Measurements from ENCODE around the gene FANCC. TPM values are rescaled to one million over a fixed set of nuclear protein-coding genes. Genes with fewer than 3 reads are reported as not detected.

The FANCC gene
- total and polyA plus RNA-seq, 2 experiments from 2014 or later: 13.1 to 15.6 TPM

GRCh38 chr9:95283673-95284072 lies 33.8 kb downstream of the FANCC start:
- Histone ChIP-seq H3K4me1 (ENCODE audit: insufficient read depth) (peaks cover 5% of the 10 kb centered on the region), H2AFZ (no peak overlapping the region), H4K20me1 (ENCODE audit: insufficient read depth, poor library complexity, severe bottlenecking) (no peaks in the 10 kb centered on the region), H3K4me2 (peak overlapping the region; percentile 39), H3K9me3 (ENCODE audit: low read depth) (no peaks in the 10 kb centered on the region), H3K27me3 (no peaks in the 10 kb centered on the region), H3K79me2 (peaks cover 32% of the 10 kb centered on the region), H3K27ac (peak overlapping the region; percentile 2), H3K36me3 (replicated peaks; ENCODE audit: insufficient read depth, low read depth) (no peaks in the 10 kb centered on the region), H3K9me2 (replicated peaks; ENCODE audit: insufficient read depth) (no peaks in the 10 kb centered on the region), H3K4me3 (no peak overlapping the region)
- TF ChIP-seq EZH2 (IDR thresholded peaks at IDR 0.05; ENCODE audit: borderline replicate concordance): no peak
- TF ChIP-seq, protein P1, sequence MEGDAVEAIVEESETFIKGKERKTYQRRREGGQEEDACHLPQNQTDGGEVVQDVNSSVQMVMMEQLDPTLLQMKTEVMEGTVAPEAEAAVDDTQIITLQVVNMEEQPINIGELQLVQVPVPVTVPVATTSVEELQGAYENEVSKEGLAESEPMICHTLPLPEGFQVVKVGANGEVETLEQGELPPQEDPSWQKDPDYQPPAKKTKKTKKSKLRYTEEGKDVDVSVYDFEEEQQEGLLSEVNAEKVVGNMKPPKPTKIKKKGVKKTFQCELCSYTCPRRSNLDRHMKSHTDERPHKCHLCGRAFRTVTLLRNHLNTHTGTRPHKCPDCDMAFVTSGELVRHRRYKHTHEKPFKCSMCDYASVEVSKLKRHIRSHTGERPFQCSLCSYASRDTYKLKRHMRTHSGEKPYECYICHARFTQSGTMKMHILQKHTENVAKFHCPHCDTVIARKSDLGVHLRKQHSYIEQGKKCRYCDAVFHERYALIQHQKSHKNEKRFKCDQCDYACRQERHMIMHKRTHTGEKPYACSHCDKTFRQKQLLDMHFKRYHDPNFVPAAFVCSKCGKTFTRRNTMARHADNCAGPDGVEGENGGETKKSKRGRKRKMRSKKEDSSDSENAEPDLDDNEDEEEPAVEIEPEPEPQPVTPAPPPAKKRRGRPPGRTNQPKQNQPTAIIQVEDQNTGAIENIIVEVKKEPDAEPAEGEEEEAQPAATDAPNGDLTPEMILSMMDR (IDR thresholded peaks at IDR 0.05; ENCODE audit: poor library complexity): no peak
- TF ChIP-seq EZH2phosphoT487 (IDR thresholded peaks at IDR 0.05; ENCODE audit: low read depth, severe bottlenecking, unreplicated experiment): no peak
- 78% methylated on average over 2 of the region's 2 CpGs for WGBS (ENCODE audit: low lambda C conversion rate, missing lambda C conversion rate)
- DNase-seq (ENCODE audit: low spot score): no peak

- no peaks in the 10 kb centered on the region for H3K9me3 ChIP-seq (ENCODE audit: low read depth)
- no peaks in the 10 kb centered on the region for H3K9me2 ChIP-seq (replicated peaks; ENCODE audit: insufficient read depth)
- no peaks in the 10 kb centered on the region for H3K36me3 ChIP-seq (replicated peaks; ENCODE audit: insufficient read depth, low read depth)
- H3K4me2 ChIP-seq: no peak overlapping the region
- H2AFZ ChIP-seq: no peak overlapping the region
- H3K79me2 ChIP-seq: peaks cover 41% of the 10 kb centered on the region
- no peak overlapping the region for H3K27ac ChIP-seq
- H4K20me1 ChIP-seq (ENCODE audit: insufficient read depth, poor library complexity, severe bottlenecking): no peaks in the 10 kb centered on the region
- peaks cover 5% of the 10 kb centered on the region for H3K4me1 ChIP-seq (ENCODE audit: insufficient read depth)
- no peak for TF ChIP-seq EZH2 (IDR thresholded peaks at IDR 0.05; ENCODE audit: borderline replicate concordance)
- TF ChIP-seq, protein P1 (IDR thresholded peaks at IDR 0.05; ENCODE audit: poor library complexity): no peak
- no peak for TF ChIP-seq EZH2phosphoT487 (IDR thresholded peaks at IDR 0.05; ENCODE audit: low read depth, severe bottlenecking, unreplicated experiment)
- no peak for DNase-seq (ENCODE audit: low spot score)
- no peaks in the 10 kb centered on the region for H3K27me3 ChIP-seq
- no peak overlapping the region for H3K4me3 ChIP-seq
These were observed 35.2 kb downstream of the FANCC start for GRCh38 chr9:95282332-95282731.

DNA sequence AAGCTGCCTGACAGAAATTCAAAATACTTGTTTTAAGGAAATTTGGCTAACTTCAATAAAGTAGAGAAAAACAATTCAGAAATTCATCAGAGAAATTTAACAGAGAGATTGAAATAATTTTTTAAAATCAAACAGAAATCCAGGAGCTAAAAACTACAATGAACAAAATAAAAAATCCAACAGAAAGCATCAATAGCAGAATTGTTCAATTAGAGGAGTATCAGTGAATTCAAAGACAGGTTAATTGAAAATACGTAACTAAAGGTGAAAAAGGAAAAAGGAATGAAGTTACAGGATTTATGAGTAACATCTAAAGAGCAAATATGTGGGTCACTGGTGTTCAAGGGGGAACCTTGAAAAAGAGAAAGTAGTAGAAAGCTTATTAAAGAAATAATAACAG lies 36.8 kb downstream of the FANCC start:
- H3K4me3 ChIP-seq: no peak overlapping the region
- no peaks in the 10 kb centered on the region for H3K27me3 ChIP-seq
- no peak overlapping the region for H3K4me2 ChIP-seq
- H4K20me1 ChIP-seq (ENCODE audit: insufficient read depth, poor library complexity, severe bottlenecking): no peaks in the 10 kb centered on the region
- H3K79me2 ChIP-seq: peaks cover 39% of the 10 kb centered on the region
- no peaks in the 10 kb centered on the region for H3K36me3 ChIP-seq (replicated peaks; ENCODE audit: insufficient read depth, low read depth)
- TF ChIP-seq EZH2phosphoT487 (IDR thresholded peaks at IDR 0.05; ENCODE audit: low read depth, severe bottlenecking, unreplicated experiment) (no peak), EZH2 (IDR thresholded peaks at IDR 0.05; ENCODE audit: borderline replicate concordance) (no peak)
- TF ChIP-seq, protein P1 (IDR thresholded peaks at IDR 0.05; ENCODE audit: poor library complexity): no peak
- H3K27ac ChIP-seq: no peak overlapping the region
- DNase-seq (ENCODE audit: low spot score): no peak
- no peaks in the 10 kb centered on the region for H3K9me2 ChIP-seq (replicated peaks; ENCODE audit: insufficient read depth)
- no peak overlapping the region for H2AFZ ChIP-seq
- peaks cover 5% of the 10 kb centered on the region for H3K4me1 ChIP-seq (ENCODE audit: insufficient read depth)
- H3K9me3 ChIP-seq (ENCODE audit: low read depth): no peaks in the 10 kb centered on the region
- 93% methylated on average over 1 of the region's 1 CpG for WGBS (ENCODE audit: low lambda C conversion rate, missing lambda C conversion rate)

DNA sequence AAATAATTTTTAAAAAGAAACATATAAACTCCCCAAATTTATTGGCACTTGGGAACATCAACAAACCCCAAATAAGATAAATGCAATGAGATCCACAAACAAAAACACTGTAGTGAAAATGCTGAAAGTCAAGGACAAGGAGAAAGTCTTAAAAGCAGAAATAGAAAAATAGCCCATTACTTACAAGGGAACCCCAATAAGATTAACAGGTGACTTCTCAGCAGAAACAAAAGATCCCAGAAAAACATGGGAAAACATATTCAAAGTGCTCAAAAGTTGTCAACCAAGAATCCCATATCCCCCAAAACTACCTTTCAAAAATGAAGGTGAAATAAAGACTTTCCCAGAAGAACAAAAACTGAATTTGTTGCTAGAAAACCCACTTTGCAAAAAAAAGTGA lies 40.0 kb downstream of the FANCC start:
- peaks cover 42% of the 10 kb centered on the region for H3K79me2 ChIP-seq
- H2AFZ ChIP-seq: no peak overlapping the region
- H3K36me3 ChIP-seq (replicated peaks; ENCODE audit: insufficient read depth, low read depth): no peaks in the 10 kb centered on the region
- H3K4me2 ChIP-seq: no peak overlapping the region
- H3K9me3 ChIP-seq (ENCODE audit: low read depth): no peaks in the 10 kb centered on the region
- H3K27ac ChIP-seq: no peak overlapping the region
- no peaks in the 10 kb centered on the region for H4K20me1 ChIP-seq (ENCODE audit: insufficient read depth, poor library complexity, severe bottlenecking)
- no peaks in the 10 kb centered on the region for H3K4me1 ChIP-seq (ENCODE audit: insufficient read depth)
- no peak overlapping the region for H3K4me3 ChIP-seq
- DNase-seq (ENCODE audit: low spot score): no peak
- no peaks in the 10 kb centered on the region for H3K27me3 ChIP-seq
- TF ChIP-seq, protein P1 (IDR thresholded peaks at IDR 0.05; ENCODE audit: poor library complexity): no peak
- TF ChIP-seq EZH2 (IDR thresholded peaks at IDR 0.05; ENCODE audit: borderline replicate concordance): no peak
- no peak for TF ChIP-seq EZH2phosphoT487 (IDR thresholded peaks at IDR 0.05; ENCODE audit: low read depth, severe bottlenecking, unreplicated experiment)
- no peaks in the 10 kb centered on the region for H3K9me2 ChIP-seq (replicated peaks; ENCODE audit: insufficient read depth)
